ENCODE results near the gene MAT1A. TPM values are rescaled to one million over a fixed set of nuclear protein-coding genes. Genes with fewer than 3 reads are reported as not detected.
A peak's percentile ranks its signal among the peaks of the same experiment; 100 is the strongest.
"Not testable (repeated sequence)": the region's sequence is repeated elsewhere in the genome, so short reads cannot be mapped to it uniquely, and the experiment has no call there.

MAT1A gene
- total RNA-seq, 2 donors from 2014 or later, result 3.9 TPM; not detected in 1

DNA sequence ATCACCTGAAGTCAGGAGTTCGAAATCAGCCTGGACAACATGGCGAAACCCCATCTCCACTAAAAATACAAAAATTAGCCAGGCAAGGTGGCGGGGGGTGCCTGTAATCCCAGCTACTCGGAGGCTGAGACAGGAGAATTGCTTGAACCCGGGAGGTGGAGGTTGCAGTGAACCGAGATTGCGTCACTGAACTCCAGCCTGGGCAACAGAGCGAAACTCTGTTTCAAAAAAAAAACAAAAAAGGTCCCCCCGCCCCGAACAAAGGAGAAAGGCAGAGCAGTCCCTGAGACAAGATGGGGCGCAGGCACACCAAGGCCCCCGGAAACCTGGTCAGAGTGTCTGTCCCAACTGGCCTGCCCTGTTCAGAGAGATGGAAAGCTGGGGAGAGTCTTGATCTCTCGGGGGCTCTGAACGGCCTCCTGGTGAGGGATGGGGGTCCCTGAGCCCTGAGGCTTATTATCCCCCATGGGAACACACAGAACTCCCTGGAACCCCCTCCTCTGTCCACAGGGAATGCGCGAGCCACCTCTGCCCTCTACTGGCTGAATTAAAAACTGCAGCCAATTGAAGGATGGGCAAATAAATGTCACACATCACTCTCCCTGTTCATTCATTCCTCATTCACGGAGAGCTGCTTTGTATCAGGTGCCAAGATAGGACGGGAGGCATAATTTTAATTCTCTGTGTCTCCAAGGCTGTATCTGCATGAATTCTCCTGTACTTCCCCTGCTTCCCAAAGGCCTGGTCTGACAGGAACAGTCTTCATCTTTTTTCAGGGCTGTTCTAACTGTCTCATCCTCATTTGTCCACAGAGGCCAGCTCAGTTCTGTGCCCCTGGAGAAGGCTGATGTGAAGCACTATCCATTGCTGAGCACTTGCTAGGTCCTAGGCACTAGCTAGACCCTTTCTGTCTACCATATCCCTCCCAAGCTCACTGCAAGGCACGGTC is 28.9 kb downstream of the MAT1A start:
- intact Hi-C loops (cut with DNase I), result no loop called here
- no peaks in the 10 kb centered on the region for H3K36me3 ChIP-seq
- no peak overlapping the region for H3K27ac ChIP-seq
- WGBS, result 62% methylated on average over 19 of the region's 19 CpGs
- H3K9me3 ChIP-seq, result no peaks in the 10 kb centered on the region
- TF ChIP-seq POLR2AphosphoS5 (IDR thresholded peaks at IDR 0.05) (no peak), POLR2A (IDR thresholded peaks at IDR 0.05) (no peak), CTCF (IDR thresholded peaks at IDR 0.05) (peak; percentile 47 to 67 (median 59))
- DNase-seq (ENCODE audit: low spot score), result no peak
- no peak overlapping the region for H3K4me3 ChIP-seq
- no peaks in the 10 kb centered on the region for H3K27me3 ChIP-seq (replicated peaks; ENCODE audit: insufficient read depth)
- H3K4me1 ChIP-seq (replicated peaks), result no peaks in the 10 kb centered on the region

- intact Hi-C loops (cut with DNase I), result no loop called here
- Histone ChIP-seq H3K36me3 (no peaks in the 10 kb centered on the region), H3K4me3 (no peak overlapping the region), H3K27ac (no peak overlapping the region), H3K9me3 (no peaks in the 10 kb centered on the region), H3K4me1 (replicated peaks) (no peaks in the 10 kb centered on the region), H3K27me3 (replicated peaks; ENCODE audit: insufficient read depth) (no peaks in the 10 kb centered on the region)
- 83% methylated on average over 6 of the region's 6 CpGs for WGBS
- DNase-seq (ENCODE audit: low spot score), result no peak
- TF ChIP-seq POLR2AphosphoS5 (IDR thresholded peaks at IDR 0.05) (no peak), CTCF (IDR thresholded peaks at IDR 0.05) (no peak), POLR2A (IDR thresholded peaks at IDR 0.05) (no peak)
Measured at GRCh38 chr10:80259405-80259871, 30.0 kb downstream of the MAT1A start.

DNA sequence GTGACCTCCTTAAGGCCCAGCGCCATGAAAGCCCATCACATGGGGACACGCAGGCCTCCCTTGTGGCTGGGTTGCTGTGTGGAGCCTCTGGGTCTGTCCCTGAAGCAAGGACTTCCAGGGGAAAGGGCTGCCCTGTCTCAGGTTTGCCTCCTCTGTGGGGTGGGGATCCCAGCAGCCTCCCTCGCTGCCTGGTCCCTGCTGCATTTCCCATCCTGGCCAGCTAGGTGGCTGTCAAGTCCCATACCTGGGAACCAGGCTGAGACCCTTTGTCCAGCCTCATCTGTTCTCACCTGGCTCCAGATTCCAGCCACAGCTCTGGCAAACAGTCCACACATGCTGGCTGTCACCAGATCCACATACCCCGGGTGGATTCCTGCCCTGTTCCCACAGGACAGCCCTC is 32.7 kb downstream of the MAT1A start:
- peak in 2 of 4 experiments; percentile 33 to 39 for TF ChIP-seq CTCF (IDR thresholded peaks at IDR 0.05)
- H3K9me3 ChIP-seq; H3K4me3 ChIP-seq; H3K36me3 ChIP-seq; H3K27ac ChIP-seq; H3K27me3 ChIP-seq (replicated peaks; ENCODE audit: insufficient read depth); intact Hi-C loops (cut with DNase I); DNase-seq (ENCODE audit: low spot score); H3K4me1 ChIP-seq (replicated peaks): not testable (repeated sequence)
- 43% methylated on average over 4 of the region's 4 CpGs for WGBS

DNA sequence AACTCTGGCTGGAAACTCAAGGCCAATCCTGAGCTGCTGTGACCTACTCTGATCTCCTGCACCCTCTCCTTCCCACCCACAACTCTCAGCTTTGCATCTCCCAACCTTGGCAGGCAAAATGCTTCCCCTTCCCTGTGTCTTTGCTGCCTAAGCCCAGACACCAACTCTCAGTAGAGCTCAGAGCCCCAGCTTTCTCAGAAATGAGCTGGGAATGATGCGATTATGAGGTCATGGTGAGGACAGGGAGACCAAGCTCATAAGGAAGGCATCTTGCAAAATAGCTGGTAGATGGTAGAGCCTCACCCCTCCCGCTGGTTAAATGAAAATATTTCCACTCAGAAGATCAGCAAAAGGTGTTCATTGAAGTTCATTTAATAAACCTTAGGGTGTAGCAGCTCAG is 34.7 kb downstream of the MAT1A start:
- WGBS, result no CpG with 5 or more reads among the region's 2 CpGs
- H3K27ac ChIP-seq; DNase-seq (ENCODE audit: low spot score); H3K9me3 ChIP-seq; H3K27me3 ChIP-seq (replicated peaks; ENCODE audit: insufficient read depth); intact Hi-C loops (cut with DNase I); H3K36me3 ChIP-seq; H3K4me1 ChIP-seq (replicated peaks); H3K4me3 ChIP-seq: not testable (repeated sequence)

GRCh38 chr10:80253963-80254271 is 35.5 kb downstream of the MAT1A start:
- DNase-seq (ENCODE audit: low spot score); H3K4me1 ChIP-seq (replicated peaks); H3K9me3 ChIP-seq; intact Hi-C loops (cut with DNase I); H3K36me3 ChIP-seq; H3K27ac ChIP-seq; H3K27me3 ChIP-seq (replicated peaks; ENCODE audit: insufficient read depth); H3K4me3 ChIP-seq: not testable (repeated sequence)
- WGBS, result 20% methylated on average over 1 of the region's 1 CpG
